Measurements from ENCODE around the gene TMEM30B. TPM values are rescaled to one million over a fixed set of nuclear protein-coding genes. Genes with fewer than 3 reads are reported as not detected.
A peak's percentile ranks its signal among the peaks of the same experiment; 100 is the strongest.
"Not testable (repeated sequence)": the region's sequence is repeated elsewhere in the genome, so short reads cannot be mapped to it uniquely, and the experiment has no call there.

The TMEM30B gene
- total and polyA plus RNA-seq, 4 experiments from 2014 or later, result 2.9 to 5.4 (median 4.1) TPM

GRCh38 chr14:61252369-61253063 is 28.6 kb downstream of the TMEM30B start:
- CTCF ChIA-PET (ENCODE audit: partially characterized antibody), result interaction anchor here (0.7 to 3.7 kb wide), 15 partner anchors 14 to 921 kb away, joined by 3 to 40 read pairs (median 4); partner anchors contain the start of gene TMEM30B

GRCh38 chr14:61250063-61250462 is 31.1 kb downstream of the TMEM30B start:
- H3K9me3 ChIP-seq (ENCODE audit: control insufficient read depth in 1 of 2, low read length in 2 of 2), result no peaks in the 10 kb centered on the region
- ChIA-PET POLR2A (ENCODE audit: partially characterized antibody) (no interaction called here), CTCF (ENCODE audit: partially characterized antibody) (interaction anchor here (2.0 kb wide), 1 partner anchor 900 kb away, joined by 4 read pairs; no protein-coding TSS in a partner anchor)
- no peaks in the 10 kb centered on the region for H3K4me1 ChIP-seq (ENCODE audit: insufficient read depth, low read length)
- Mint-ChIP-seq H3K36me3 (no peaks in the 10 kb centered on the region), H3K4me1 (peaks cover 0 to 3% (median under 1%) of the 10 kb centered on the region in 4 donors), H3K27ac (no peak overlapping the region), H3K9me3 (no peaks in the 10 kb centered on the region), H3K4me3 (no peak overlapping the region), H3K27me3 (peaks cover 3 to 4% of the 10 kb centered on the region in 2 donors)
- no peak overlapping the region for H3K27ac ChIP-seq (ENCODE audit: low read depth, low read length)
- H3K36me3 ChIP-seq (ENCODE audit: insufficient read depth, low read length), result no peaks in the 10 kb centered on the region
- no peak for DNase-seq
- peaks cover under 1% of the 10 kb centered on the region for H3K27me3 ChIP-seq (ENCODE audit: insufficient read depth, low read length)
- intact Hi-C loops (cut with micrococcal nuclease), result loop anchor here (5.0 kb wide), 1 partner anchor 918 kb away; no protein-coding TSS in a partner anchor
- no peak overlapping the region for H3K4me3 ChIP-seq (ENCODE audit: low read length in 2 of 2)

More at GRCh38 chr14:61252369-61253063, 28.6 kb downstream of the TMEM30B start:
- Mint-ChIP-seq H3K9me3 (no peaks in the 10 kb centered on the region), H3K36me3 (no peaks in the 10 kb centered on the region), H3K27me3 (peaks cover 1 to 5% of the 10 kb centered on the region in 2 donors), H3K27ac (peak overlapping the region in 1 of 7 donors; percentile 12), H3K4me3 (no peak overlapping the region), H3K4me1 (peaks cover 0 to 3% (median under 1%) of the 10 kb centered on the region in 4 donors)
- no peak overlapping the region for H3K4me3 ChIP-seq (ENCODE audit: low read length in 2 of 2)
- no peaks in the 10 kb centered on the region for H3K4me1 ChIP-seq (ENCODE audit: insufficient read depth, low read length)
- POLR2A ChIA-PET (ENCODE audit: partially characterized antibody), result no interaction called here
- H3K9me3 ChIP-seq (ENCODE audit: control insufficient read depth in 1 of 2, low read length in 2 of 2), result no peaks in the 10 kb centered on the region
- no peaks in the 10 kb centered on the region for H3K36me3 ChIP-seq (ENCODE audit: insufficient read depth, low read length)
- peaks cover 3% of the 10 kb centered on the region for H3K27me3 ChIP-seq (ENCODE audit: insufficient read depth, low read length)
- H3K27ac ChIP-seq (ENCODE audit: low read depth, low read length), result no peak overlapping the region
- peak; percentile 49 to 69 (median 61) for DNase-seq
- intact Hi-C loops (cut with micrococcal nuclease), result loop anchor here (1.0 to 5.0 kb wide), 3 partner anchors 227 to 920 kb away; no protein-coding TSS in a partner anchor

DNA sequence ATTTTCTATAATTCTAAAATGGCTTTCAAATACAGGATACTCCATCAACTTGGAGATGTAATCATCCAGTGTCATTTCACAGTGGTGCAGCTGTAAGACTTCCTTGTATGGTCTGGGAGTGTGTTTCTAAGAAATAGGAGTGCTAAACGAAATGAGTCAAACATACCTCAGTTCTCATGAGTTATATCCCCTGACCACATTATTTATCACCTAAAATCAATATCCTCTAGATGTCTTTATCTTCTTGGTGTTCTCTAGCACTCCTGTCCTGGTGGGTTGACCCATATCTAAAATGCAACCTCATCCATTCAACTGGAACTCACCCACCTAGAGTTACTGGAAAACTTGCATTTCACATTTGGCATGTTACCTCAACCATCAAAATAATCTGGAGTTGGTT is 33.2 kb downstream of the TMEM30B start:
- CTCF ChIA-PET (ENCODE audit: partially characterized antibody), result no interaction called here
- POLR2A ChIA-PET (ENCODE audit: partially characterized antibody), result no interaction called here

DNA sequence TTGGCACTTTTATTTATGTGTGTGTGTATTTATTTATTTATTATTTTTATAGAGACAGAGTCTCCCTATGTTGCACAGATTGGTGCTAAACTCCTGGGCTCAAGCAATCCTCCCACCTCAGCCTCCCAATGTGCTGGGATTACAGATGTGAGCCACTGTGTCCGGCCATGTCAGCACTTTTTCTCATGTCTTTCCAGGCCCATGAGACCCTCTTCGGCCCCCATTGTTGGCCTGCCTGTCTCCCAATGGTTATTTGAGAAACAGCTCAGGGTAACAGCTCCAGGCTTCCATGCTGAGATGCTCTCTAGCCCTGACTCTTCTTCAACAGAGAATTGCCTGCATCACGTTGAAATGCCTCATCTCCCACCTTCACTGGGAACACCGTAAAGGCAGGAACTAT is 34.4 kb downstream of the TMEM30B start:
- H3K36me3 ChIP-seq (ENCODE audit: insufficient read depth, low read length), result no peaks in the 10 kb centered on the region
- ChIA-PET CTCF (ENCODE audit: partially characterized antibody) (no interaction called here), POLR2A (ENCODE audit: partially characterized antibody) (no interaction called here)
- Mint-ChIP-seq H3K36me3 (no peaks in the 10 kb centered on the region), H3K27me3 (peaks cover 5 to 6% of the 10 kb centered on the region in 2 donors), H3K4me3 (no peak overlapping the region), H3K9me3 (peaks cover 0 to 4% (median 1%) of the 10 kb centered on the region in 8 donors), H3K27ac (no peak overlapping the region), H3K4me1 (no peaks in the 10 kb centered on the region)
- no peaks in the 10 kb centered on the region for H3K9me3 ChIP-seq (ENCODE audit: control insufficient read depth in 1 of 2, low read length in 2 of 2)
- H3K4me1 ChIP-seq (ENCODE audit: insufficient read depth, low read length), result no peaks in the 10 kb centered on the region
- DNase-seq, result no peak
- no peak overlapping the region for H3K27ac ChIP-seq (ENCODE audit: low read depth, low read length)
- no peak overlapping the region for H3K4me3 ChIP-seq (ENCODE audit: low read length in 2 of 2)
- intact Hi-C loops (cut with micrococcal nuclease), result no loop called here
- no peaks in the 10 kb centered on the region for H3K27me3 ChIP-seq (ENCODE audit: insufficient read depth, low read length)

More for the DNA sequence above, 33.2 kb downstream of the TMEM30B start:
- no peak overlapping the region for H3K27ac Mint-ChIP-seq
- Histone ChIP-seq H3K27ac (ENCODE audit: low read depth, low read length) (no peak overlapping the region), H3K27me3 (ENCODE audit: insufficient read depth, low read length) (no peaks in the 10 kb centered on the region), H3K4me3 (ENCODE audit: low read length in 2 of 2) (no peak overlapping the region), H3K36me3 (ENCODE audit: insufficient read depth, low read length) (no peaks in the 10 kb centered on the region), H3K4me1 (ENCODE audit: insufficient read depth, low read length) (no peaks in the 10 kb centered on the region), H3K9me3 (ENCODE audit: control insufficient read depth in 1 of 2, low read length in 2 of 2) (no peaks in the 10 kb centered on the region)
- H3K4me1 Mint-ChIP-seq, result peaks cover 0 to 3% (median under 1%) of the 10 kb centered on the region in 4 donors
- no peaks in the 10 kb centered on the region for H3K9me3 Mint-ChIP-seq
- no peaks in the 10 kb centered on the region for H3K36me3 Mint-ChIP-seq
- peaks cover 3% of the 10 kb centered on the region in 2 donors for H3K27me3 Mint-ChIP-seq
- intact Hi-C loops (cut with micrococcal nuclease), result no loop called here
- DNase-seq, result no peak
- no peak overlapping the region for H3K4me3 Mint-ChIP-seq

DNA sequence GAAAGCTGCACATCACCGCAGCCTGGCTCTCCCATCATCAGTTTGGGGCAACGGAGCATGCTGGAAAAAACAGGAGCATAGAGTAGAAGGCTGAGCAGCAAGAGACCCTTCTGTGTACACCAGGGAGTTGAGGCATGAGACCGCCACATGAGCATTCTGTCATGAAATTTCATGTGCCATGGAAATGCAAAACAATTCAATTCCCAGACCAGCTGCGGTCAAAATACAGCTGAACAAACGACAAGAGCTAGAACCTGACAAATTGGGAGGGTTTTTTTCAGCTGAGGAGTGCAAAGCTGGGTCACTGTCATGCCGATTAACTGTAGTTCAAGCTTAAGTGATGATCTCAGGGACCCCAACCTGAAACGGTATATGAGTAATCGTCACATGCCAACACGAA is 37.1 kb downstream of the TMEM30B start:
- H3K27me3 ChIP-seq (ENCODE audit: insufficient read depth, low read length), result no peaks in the 10 kb centered on the region
- intact Hi-C loops (cut with micrococcal nuclease), result no loop called here
- no peaks in the 10 kb centered on the region for H3K9me3 ChIP-seq (ENCODE audit: control insufficient read depth in 1 of 2, low read length in 2 of 2)
- H3K4me1 Mint-ChIP-seq, result no peaks in the 10 kb centered on the region
- DNase-seq, result no peak
- H3K27ac ChIP-seq (ENCODE audit: low read depth, low read length), result no peak overlapping the region
- ChIA-PET CTCF (ENCODE audit: partially characterized antibody) (no interaction called here), POLR2A (ENCODE audit: partially characterized antibody) (no interaction called here)
- peaks cover 5 to 11% of the 10 kb centered on the region in 2 donors for H3K27me3 Mint-ChIP-seq
- no peak overlapping the region for H3K4me3 ChIP-seq (ENCODE audit: low read length in 2 of 2)
- H3K9me3 Mint-ChIP-seq, result peaks cover 0 to 22% (median 19%) of the 10 kb centered on the region in 8 donors
- H3K36me3 ChIP-seq (ENCODE audit: insufficient read depth, low read length), result no peaks in the 10 kb centered on the region
- peaks cover 0 to 8% of the 10 kb centered on the region in 2 donors for H3K36me3 Mint-ChIP-seq
- no peak overlapping the region for H3K27ac Mint-ChIP-seq
- no peak overlapping the region for H3K4me3 Mint-ChIP-seq
- H3K4me1 ChIP-seq (ENCODE audit: insufficient read depth, low read length), result no peaks in the 10 kb centered on the region

DNA sequence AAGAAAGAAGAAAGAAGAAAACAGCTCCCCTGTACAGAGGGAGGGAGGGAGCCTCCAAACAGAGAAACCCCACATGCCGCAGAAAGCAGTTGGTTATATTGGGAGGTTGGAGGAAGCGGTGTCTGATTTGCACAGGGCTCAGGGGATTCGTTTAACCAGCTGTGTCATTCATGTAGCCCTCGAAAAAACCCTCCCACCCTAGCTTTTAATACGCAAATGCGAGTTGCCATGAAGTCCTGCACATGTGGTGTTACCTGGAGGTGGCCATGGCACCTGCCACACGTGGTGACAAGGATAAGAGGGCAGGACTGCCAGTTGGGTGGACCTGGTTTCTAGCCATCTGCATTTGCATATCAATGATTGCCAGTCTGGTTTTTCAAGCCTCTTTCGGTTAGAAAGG is 40.9 kb downstream of the TMEM30B start:
- Mint-ChIP-seq H3K4me3 (no peak overlapping the region), H3K27ac (no peak overlapping the region), H3K4me1 (no peaks in the 10 kb centered on the region), H3K9me3 (peaks cover 0 to 22% (median 19%) of the 10 kb centered on the region in 8 donors), H3K36me3 (peaks cover 0 to 8% of the 10 kb centered on the region in 2 donors), H3K27me3 (peaks cover 9 to 11% of the 10 kb centered on the region in 2 donors)
- intact Hi-C loops (cut with micrococcal nuclease), result no loop called here
- CTCF ChIA-PET (ENCODE audit: partially characterized antibody), result no interaction called here
- Histone ChIP-seq H3K4me3 (ENCODE audit: low read length in 2 of 2) (no peak overlapping the region), H3K4me1 (ENCODE audit: insufficient read depth, low read length) (no peaks in the 10 kb centered on the region), H3K27ac (ENCODE audit: low read depth, low read length) (no peak overlapping the region), H3K36me3 (ENCODE audit: insufficient read depth, low read length) (no peaks in the 10 kb centered on the region), H3K27me3 (ENCODE audit: insufficient read depth, low read length) (no peaks in the 10 kb centered on the region), H3K9me3 (ENCODE audit: control insufficient read depth in 1 of 2, low read length in 2 of 2) (no peaks in the 10 kb centered on the region)
- no peak for DNase-seq
- POLR2A ChIA-PET (ENCODE audit: partially characterized antibody), result no interaction called here

DNA sequence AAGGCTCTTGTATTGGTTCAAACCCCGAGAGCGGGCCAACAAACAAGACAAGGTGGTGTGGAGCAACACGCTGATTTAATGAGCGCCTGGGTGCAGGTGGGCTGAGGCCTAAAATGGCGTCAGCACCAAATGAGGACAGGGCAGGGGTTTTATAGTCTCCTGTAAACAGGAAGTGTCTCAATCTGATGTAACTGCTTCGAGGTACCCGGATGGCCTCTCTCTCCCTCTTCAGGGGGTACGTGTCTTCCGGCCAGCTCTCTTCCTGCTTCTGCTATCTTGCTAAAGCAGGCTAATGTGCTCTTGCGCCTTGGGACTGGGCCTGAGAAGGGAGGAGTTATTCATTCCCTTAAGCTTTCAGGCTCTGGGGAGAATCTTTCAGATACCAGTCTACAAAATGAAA is 41.9 kb downstream of the TMEM30B start:
- H3K27ac Mint-ChIP-seq; H3K36me3 ChIP-seq (ENCODE audit: insufficient read depth, low read length); H3K4me1 ChIP-seq (ENCODE audit: insufficient read depth, low read length); H3K4me3 ChIP-seq (ENCODE audit: low read length in 2 of 2); H3K9me3 ChIP-seq (ENCODE audit: control insufficient read depth in 1 of 2, low read length in 2 of 2); H3K4me3 Mint-ChIP-seq; H3K4me1 Mint-ChIP-seq; H3K27ac ChIP-seq (ENCODE audit: low read depth, low read length); POLR2A ChIA-PET (ENCODE audit: partially characterized antibody); DNase-seq; intact Hi-C loops (cut with micrococcal nuclease); H3K27me3 ChIP-seq (ENCODE audit: insufficient read depth, low read length); H3K36me3 Mint-ChIP-seq: not testable (repeated sequence)
- H3K27me3 Mint-ChIP-seq, result peaks cover 12 to 15% of the 10 kb centered on the region in 2 donors
- CTCF ChIA-PET (ENCODE audit: partially characterized antibody), result interaction anchor here (1.8 kb wide), 1 partner anchor 14 kb away, joined by 4 read pairs; no protein-coding TSS in a partner anchor
- peaks cover 0 to 22% (median 19%) of the 10 kb centered on the region in 8 donors for H3K9me3 Mint-ChIP-seq
